Transverse colon (tissue), 4 donors: ENCODE data around the gene CBX8. TPM values are rescaled to one million over a fixed set of nuclear protein-coding genes. Genes with fewer than 3 reads are reported as not detected.

ENCODE experiments used
- DNase-seq: peaks from one replicate; pipeline ENCODE4 v3.0.0-alpha.2; 2019
- H3K27ac ChIP-seq, 4 donors: fragments of 200-600 bp; sonication (generic); 2 replicates each; pipeline ENCODE4 v1.5.1; 2016 to 2018; ENCODE audit warnings: inconsistent platforms in 4 of 4
- H3K27me3 ChIP-seq: fragments of 200-600 bp; sonication (generic); 2 replicates; pipeline ENCODE4 v1.5.1; 2017; ENCODE audit warnings: inconsistent platforms
- H3K36me3 ChIP-seq, 4 donors: fragments of 200-600 bp; sonication (generic); 2 replicates each; pipeline ENCODE4 v1.5.1; 2017 to 2019; ENCODE audit warnings: inconsistent platforms in 4 of 4
- H3K4me1 ChIP-seq, 4 donors: fragments of 200-600 bp; sonication (generic); 2 replicates each; pipeline ENCODE4 v1.5.1; 2017 to 2020; ENCODE audit warnings: inconsistent platforms in 4 of 4
- H3K4me3 ChIP-seq, 4 donors: fragments of 200-600 bp; sonication (generic); 1 replicate in 1 of 4; 2 replicates in 3 of 4; pipeline versions ENCODE4 v1.5.1 to v1.6.1; 2017 to 2019; ENCODE audit warnings: inconsistent platforms in 4 of 4
- H3K9me3 ChIP-seq, 2 donors: fragments of 200-600 bp; sonication (generic); 2 replicates each; pipeline ENCODE4 v1.5.1; 2017 to 2019; ENCODE audit warnings: inconsistent platforms in 2 of 2
- EP300 ChIP-seq: sonication (generic); formaldehyde crosslinking; IDR thresholded peaks from one replicate; pipeline ENCODE4 v1.6.1; 2017; ENCODE audit warnings: antibody characterized with exemption, low read depth
- POLR2A ChIP-seq: fragments of 450-650 bp; IDR thresholded peaks from one replicate; pipeline ENCODE4 v1.6.1; 2016; ENCODE audit warnings: antibody characterized with exemption, mild to moderate bottlenecking, moderate library complexity
- POLR2AphosphoS5 ChIP-seq, 3 donors: sonication (generic); formaldehyde crosslinking; IDR thresholded peaks; one replicate each; pipeline ENCODE4 v1.6.1; 2016; ENCODE audit warnings: antibody characterized with exemption in 3 of 3
- WGBS, 2 donors: methylation state at CpG; one replicate each; pipeline ENCODE4 v1.1.5; 2018; ENCODE audit warnings: low coverage in 1 of 2; 5-methylcytosine and 5-hydroxymethylcytosine counted together
- in situ Hi-C, 4 donors: fragments of 200-750 bp; cut with MboI; loops; one replicate each; pipeline versions ENCODE4 v1.15.0 to v1.15.1; 2017; ENCODE audit warnings: low sequenced_read_pairs in 3 of 4, low pct_ligation_motif_present in 1 of 4, low pct_unique_long_range_greater_than_20kb in 1 of 4
- intact Hi-C: fragments of 100-400 bp; cut with DNase I; formaldehyde crosslinking; loops from one replicate; pipeline ENCODE4 v1.15.1; 2023; ENCODE audit warnings: low total_unique reads
- total RNA-seq, 4 donors: library from RNA; depleted of rRNA; stranded (reverse); fragments of >200 nt; gene quantifications; one replicate each; pipeline ENCODE4 v1.1.0, GENCODE V29; 2016
- TF ChIP-seq, protein P1 (sequence below), 5 experiments: fragments of 200-600 bp in 3 of 5; fragments of 450-650 bp in 2 of 5; sonication (generic) in 3 of 5; IDR thresholded peaks; 1 replicate in 2 of 5; 2 replicates in 3 of 5; pipeline ENCODE4 v1.5.1; 2016 to 2017; ENCODE audit warnings: antibody characterized with exemption in 5 of 5, inconsistent platforms in 3 of 5, mild to moderate bottlenecking in 2 of 5, moderate library complexity in 1 of 5

CBX8 gene
- total RNA-seq, 4 donors from 2014 or later = 1.5 to 4.4 (median 3.1) TPM

DNA sequence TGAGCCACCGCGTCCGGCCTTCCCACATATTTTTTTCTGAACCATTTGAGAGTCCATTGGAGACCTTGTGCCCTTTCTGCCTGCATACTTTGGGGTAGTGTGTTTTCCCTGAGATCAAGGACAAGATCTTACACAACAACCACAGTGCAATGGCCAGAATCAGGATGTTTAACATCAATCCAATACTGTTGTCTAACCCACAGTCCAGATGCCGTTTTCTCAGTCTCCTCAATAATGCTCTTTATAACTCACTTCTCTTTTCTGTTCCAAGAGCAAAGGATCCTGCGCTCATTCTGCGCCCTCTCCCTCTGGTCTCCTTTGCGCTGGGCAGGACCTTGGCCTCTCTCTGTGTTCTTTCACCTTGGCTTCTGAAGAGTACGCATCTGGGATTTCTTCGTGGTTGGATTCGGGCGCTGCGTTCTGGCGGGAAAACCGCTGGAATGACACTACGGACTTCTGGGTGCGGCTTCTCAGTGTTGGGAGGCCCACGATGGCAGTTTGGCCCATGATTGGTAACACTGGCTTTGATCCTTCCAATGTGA lies 25.8 kb upstream of the CBX8 start:
- in situ Hi-C loops = loop anchor here in 2 of 4 donors (25.0 kb wide), 1 partner anchor 165 kb away; no protein-coding TSS in a partner anchor
- peaks cover 0 to 4% (median 0%) of the 10 kb centered on the region in 4 donors for H3K4me1 ChIP-seq
- no peaks in the 10 kb centered on the region for H3K36me3 ChIP-seq
- DNase-seq = no peak
- peaks cover 16% of the 10 kb centered on the region for H3K27me3 ChIP-seq
- no peaks in the 10 kb centered on the region for H3K9me3 ChIP-seq
- no peak overlapping the region for H3K27ac ChIP-seq
- no peak for TF ChIP-seq POLR2AphosphoS5 (IDR thresholded peaks at IDR 0.05)
- TF ChIP-seq, protein P1, sequence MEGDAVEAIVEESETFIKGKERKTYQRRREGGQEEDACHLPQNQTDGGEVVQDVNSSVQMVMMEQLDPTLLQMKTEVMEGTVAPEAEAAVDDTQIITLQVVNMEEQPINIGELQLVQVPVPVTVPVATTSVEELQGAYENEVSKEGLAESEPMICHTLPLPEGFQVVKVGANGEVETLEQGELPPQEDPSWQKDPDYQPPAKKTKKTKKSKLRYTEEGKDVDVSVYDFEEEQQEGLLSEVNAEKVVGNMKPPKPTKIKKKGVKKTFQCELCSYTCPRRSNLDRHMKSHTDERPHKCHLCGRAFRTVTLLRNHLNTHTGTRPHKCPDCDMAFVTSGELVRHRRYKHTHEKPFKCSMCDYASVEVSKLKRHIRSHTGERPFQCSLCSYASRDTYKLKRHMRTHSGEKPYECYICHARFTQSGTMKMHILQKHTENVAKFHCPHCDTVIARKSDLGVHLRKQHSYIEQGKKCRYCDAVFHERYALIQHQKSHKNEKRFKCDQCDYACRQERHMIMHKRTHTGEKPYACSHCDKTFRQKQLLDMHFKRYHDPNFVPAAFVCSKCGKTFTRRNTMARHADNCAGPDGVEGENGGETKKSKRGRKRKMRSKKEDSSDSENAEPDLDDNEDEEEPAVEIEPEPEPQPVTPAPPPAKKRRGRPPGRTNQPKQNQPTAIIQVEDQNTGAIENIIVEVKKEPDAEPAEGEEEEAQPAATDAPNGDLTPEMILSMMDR (IDR thresholded peaks at IDR 0.05) = no peak
- TF ChIP-seq POLR2A = no peak
- no peak for TF ChIP-seq EP300
- intact Hi-C loops = no loop called here
- H3K4me3 ChIP-seq = no peak overlapping the region
- WGBS, 2 donors = 93 to 94% methylated on average over 17 of the region's 17 CpGs

DNA sequence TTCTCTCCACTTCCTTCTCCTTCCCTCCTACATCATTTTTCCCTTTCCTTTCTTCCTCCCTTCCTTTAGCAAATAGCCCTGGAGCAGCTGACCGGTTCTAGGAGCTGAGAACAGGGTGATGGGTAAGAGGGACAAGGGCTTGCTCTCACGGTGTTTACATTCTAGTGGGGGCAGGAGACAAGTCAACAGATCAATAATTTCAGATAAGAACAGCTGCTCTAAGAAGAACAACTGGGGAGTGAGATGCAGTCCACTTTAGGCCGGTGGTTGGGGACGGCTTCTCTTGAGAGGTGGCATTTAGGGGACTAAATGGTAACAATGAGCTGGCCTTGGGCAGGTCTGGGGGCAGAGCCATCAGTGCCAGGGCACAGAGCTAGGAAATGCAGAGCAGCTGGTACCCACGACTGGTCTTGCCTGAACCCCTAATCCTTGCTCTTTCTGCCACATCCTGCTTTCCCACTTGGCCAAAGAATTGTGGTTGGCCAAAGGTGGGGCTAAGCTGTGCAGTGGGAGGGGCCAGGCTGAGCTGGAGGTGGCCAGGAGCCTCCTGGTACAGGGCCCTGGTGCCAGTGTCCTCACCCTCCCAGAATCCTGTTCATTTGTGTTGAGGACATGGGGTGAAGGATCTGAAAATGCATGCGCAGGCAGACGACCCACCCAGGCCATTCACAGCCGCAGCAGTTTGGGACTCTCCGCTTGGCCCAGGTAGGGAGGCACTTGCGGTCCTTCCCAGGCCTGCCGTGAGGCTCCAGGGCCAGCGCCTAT lies 24.6 kb upstream of the CBX8 start:
- 70 to 83% methylated on average over 4 to 12 of the region's 12 CpGs for WGBS, 2 donors
- peaks cover 0 to 4% (median 0%) of the 10 kb centered on the region in 4 donors for H3K4me1 ChIP-seq
- intact Hi-C loops = no loop called here
- no peak overlapping the region for H3K27ac ChIP-seq
- H3K36me3 ChIP-seq = no peaks in the 10 kb centered on the region
- TF ChIP-seq POLR2A (no peak), POLR2AphosphoS5 (IDR thresholded peaks at IDR 0.05) (no peak), EP300 (no peak)
- TF ChIP-seq, protein P1 (IDR thresholded peaks at IDR 0.05) = no peak
- in situ Hi-C loops = loop anchor here in 2 of 4 donors (25.0 kb wide), 1 partner anchor 166 kb away; no protein-coding TSS in a partner anchor
- no peaks in the 10 kb centered on the region for H3K9me3 ChIP-seq
- no peak overlapping the region for H3K4me3 ChIP-seq
- DNase-seq = no peak
- H3K27me3 ChIP-seq = peaks cover 25% of the 10 kb centered on the region

DNA sequence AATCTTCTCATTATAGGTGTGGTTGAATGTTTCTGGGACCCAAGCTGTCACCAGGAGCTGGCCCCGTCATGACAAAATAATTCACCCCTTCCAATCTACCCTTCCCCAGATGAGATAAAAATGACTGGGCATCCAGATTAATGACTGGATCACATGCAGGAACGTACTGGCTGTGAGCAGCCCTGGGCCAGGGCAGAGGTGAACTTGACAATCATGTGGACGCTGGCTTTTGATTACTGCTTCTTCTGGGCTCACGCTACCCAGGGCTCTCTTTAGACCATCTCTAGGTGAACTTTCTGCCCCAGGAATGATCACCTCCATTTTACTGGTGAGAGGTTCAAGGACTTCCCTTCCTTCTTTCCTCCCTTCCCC lies 24.1 kb upstream of the CBX8 start:
- H3K36me3 ChIP-seq = no peaks in the 10 kb centered on the region
- DNase-seq = no peak
- H3K9me3 ChIP-seq = no peaks in the 10 kb centered on the region
- in situ Hi-C loops = loop anchor here in 2 of 4 donors (25.0 kb wide), 1 partner anchor 166 kb away; no protein-coding TSS in a partner anchor
- TF ChIP-seq POLR2AphosphoS5 (IDR thresholded peaks at IDR 0.05) (no peak), POLR2A (no peak), EP300 (no peak)
- TF ChIP-seq, protein P1 (IDR thresholded peaks at IDR 0.05) = no peak
- intact Hi-C loops = no loop called here
- 74 to 100% methylated on average over 1 to 4 of the region's 4 CpGs for WGBS, 2 donors
- H3K4me3 ChIP-seq = no peak overlapping the region
- no peak overlapping the region for H3K27ac ChIP-seq
- no peaks in the 10 kb centered on the region for H3K4me1 ChIP-seq
- peaks cover 29% of the 10 kb centered on the region for H3K27me3 ChIP-seq

DNA sequence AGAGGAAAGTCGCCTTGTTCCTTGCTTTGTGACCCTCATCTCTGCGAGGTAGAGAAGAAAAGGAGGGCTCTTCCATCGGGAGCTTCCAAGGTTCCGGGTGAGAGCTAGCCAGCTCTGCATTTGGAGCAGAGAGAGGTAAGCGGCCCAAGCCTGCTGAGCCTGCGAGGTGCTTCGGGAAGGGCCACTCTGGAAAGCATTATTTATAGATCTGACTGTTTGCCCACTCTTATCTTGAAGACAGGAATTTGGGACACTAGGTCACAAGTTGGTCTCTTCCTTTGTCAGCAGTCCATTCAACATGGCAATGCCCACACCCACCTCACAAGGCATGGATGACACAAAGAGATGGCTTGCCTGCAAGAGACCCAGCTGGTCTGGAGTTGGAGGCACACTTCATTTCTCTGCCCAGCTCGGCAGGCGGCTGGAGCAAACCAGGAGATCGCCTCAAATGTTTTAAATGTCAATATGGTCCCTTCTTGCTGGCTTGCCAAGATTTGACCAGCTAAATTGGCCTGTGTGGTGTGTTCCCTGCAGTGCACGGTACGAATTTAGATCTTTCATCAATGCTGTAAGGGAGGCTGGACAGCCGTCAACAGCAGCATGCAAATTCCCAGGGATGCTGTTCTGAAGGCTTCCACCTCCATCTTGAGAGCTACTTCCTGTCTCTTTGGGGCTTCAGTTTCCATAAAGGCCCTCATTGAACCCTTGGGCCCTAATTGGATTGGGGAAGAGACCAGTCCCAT lies 22.8 kb upstream of the CBX8 start:
- in situ Hi-C loops = loop anchor here in 2 of 4 donors (25.0 kb wide), 1 partner anchor 168 kb away; no protein-coding TSS in a partner anchor

More for the DNA sequence above, 22.8 kb upstream of the CBX8 start:
- TF ChIP-seq, protein P1 (IDR thresholded peaks at IDR 0.05) = no peak
- no peak for TF ChIP-seq POLR2AphosphoS5 (IDR thresholded peaks at IDR 0.05)
- no peak for TF ChIP-seq POLR2A
- TF ChIP-seq EP300 = no peak
- Histone ChIP-seq H3K9me3 (no peaks in the 10 kb centered on the region), H3K36me3 (no peaks in the 10 kb centered on the region), H3K4me1 (peaks cover 2 to 10% (median 9%) of the 10 kb centered on the region in 4 donors), H3K4me3 (no peak overlapping the region), H3K27me3 (peaks cover 35% of the 10 kb centered on the region), H3K27ac (no peak overlapping the region)
- intact Hi-C loops = no loop called here
- WGBS, 2 donors = 92% methylated on average over 13 of the region's 13 CpGs; no CpG with 5 or more reads in 1 of the 2 donors
- DNase-seq = no peak
